H1 (cell line): Measurements from ENCODE around the gene KCNA10. TPM values are rescaled to one million over a fixed set of nuclear protein-coding genes. Genes with fewer than 3 reads are reported as not detected.

ENCODE experiments used
- CTCF ChIA-PET: fragments of 300-600 bp; sonication (Branson Sonifier 250); formaldehyde crosslinking; loops from one replicate; lab custom pipeline; 2021; ENCODE audit not compliant: partially characterized antibody; lab: Charles Lee
- POLR2A ChIA-PET: fragments of 300-600 bp; sonication (Branson Sonifier 250); formaldehyde crosslinking; loops from one replicate; lab custom pipeline; 2021; ENCODE audit warnings: inconsistent platforms; ENCODE audit not compliant: partially characterized antibody; lab: Charles Lee
- DNase-seq, 2 experiments: peaks; one replicate each; pipeline versions ENCODE4 v3.0.0 to v3.0.0-alpha.2; 2010 to 2022; ENCODE audit warnings: low spot score in 2 of 2, low read depth in 1 of 2, mixed read lengths in 1 of 2
- FAIRE-seq: peaks from 2 replicates; lab custom pipeline; 2011; peaks lifted over from hg19 to GRCh38; lab: Jason Lieb, UNC
- H2AFZ ChIP-seq: 2 replicates; pipeline ENCODE4 v1.8.1; 2012; ENCODE audit warnings: low read length, inconsistent platforms
- H2AK5ac ChIP-seq: 2 replicates; pipeline ENCODE4 v1.6.1; 2013; ENCODE audit warnings: low read depth, low read length
- H2BK120ac ChIP-seq: replicated peaks from 2 replicates; pipeline ENCODE3; 2013; ENCODE audit warnings: low read depth, low read length, inconsistent platforms
- H2BK12ac ChIP-seq: 2 replicates; pipeline ENCODE4 v1.6.1; 2013; ENCODE audit warnings: low read depth, low read length
- H2BK15ac ChIP-seq: 2 replicates; pipeline ENCODE4 v1.6.1; 2013; ENCODE audit warnings: low read length
- H2BK20ac ChIP-seq: 2 replicates; pipeline ENCODE4 v1.6.1; 2013; ENCODE audit warnings: low read length
- H2BK5ac ChIP-seq: 2 replicates; pipeline ENCODE4 v1.6.1; 2013; ENCODE audit warnings: low read depth, low read length
- H3K14ac ChIP-seq: 2 replicates; pipeline ENCODE4 v1.6.1; 2013; ENCODE audit warnings: inconsistent platforms; ENCODE audit not compliant: insufficient read length
- H3K18ac ChIP-seq: 2 replicates; pipeline ENCODE4 v1.6.1; 2013; ENCODE audit warnings: low read length; ENCODE audit errors: extremely low read depth
- H3K23ac ChIP-seq: 2 replicates; pipeline ENCODE4 v1.6.1; 2013; ENCODE audit warnings: inconsistent platforms; ENCODE audit not compliant: insufficient read length
- H3K23me2 ChIP-seq: 2 replicates; pipeline ENCODE4 v1.6.1; 2013; ENCODE audit warnings: low read depth, low read length
- H3K27ac ChIP-seq: 2 replicates; pipeline ENCODE4 v1.6.1; 2011; ENCODE audit warnings: low read depth, low read length, inconsistent platforms
- H3K27me3 ChIP-seq, 4 experiments: replicated peaks in 1 of 4; 1 replicate in 1 of 4; 2 replicates in 3 of 4; pipeline versions ENCODE4 v1.6.1 to v1.8.1; 2011 to 2013; ENCODE audit warnings: low read length in 3 of 4, mild to moderate bottlenecking in 3 of 4, inconsistent platforms in 2 of 4, mixed read lengths in 2 of 4, moderate library complexity in 1 of 4; ENCODE audit not compliant: control insufficient read depth in 3 of 4, insufficient read depth in 3 of 4; ENCODE audit errors: extremely low read depth in 1 of 4
- H3K36me3 ChIP-seq, 4 experiments: 2 replicates each; pipeline versions ENCODE4 v1.6.1 to v1.8.1; 2011 to 2013; ENCODE audit warnings: mild to moderate bottlenecking in 4 of 4, low read length in 3 of 4, moderate library complexity in 2 of 4, control low read depth in 1 of 4, inconsistent platforms in 1 of 4; ENCODE audit not compliant: insufficient read depth in 4 of 4, control insufficient read depth in 2 of 4
- H3K4ac ChIP-seq: replicated peaks from 2 replicates; pipeline ENCODE3; 2013; ENCODE audit warnings: low read length, low read depth, mixed read lengths, inconsistent platforms; ENCODE audit not compliant: insufficient read length
- H3K4me1 ChIP-seq, 4 experiments: replicated peaks in 1 of 4; 1 replicate in 1 of 4; 2 replicates in 3 of 4; pipeline versions ENCODE4 v1.6.1 to v1.8.1; 2011 to 2013; ENCODE audit warnings: low read length in 3 of 4, inconsistent platforms in 2 of 4, mixed read lengths in 1 of 4; ENCODE audit not compliant: insufficient read depth in 4 of 4, control insufficient read depth in 3 of 4
- H3K4me2 ChIP-seq, 2 experiments: 2 replicates each; pipeline versions ENCODE4 v1.6.1 to v1.8.1; 2011 to 2013; ENCODE audit warnings: low read depth in 2 of 2, low read length in 2 of 2, control low read depth in 1 of 2, inconsistent platforms in 1 of 2, mild to moderate bottlenecking in 1 of 2; ENCODE audit not compliant: insufficient read depth in 1 of 2
- H3K4me3 ChIP-seq, 4 experiments: fragments of 200-600, 300-600 bp in 1 of 4; sonication (generic), shearing (Covaris generic), sonication (Bioruptor Twin) in 1 of 4; 2 replicates each; pipeline versions ENCODE4 v1.5.1 to v1.8.1; 2011 to 2016; ENCODE audit warnings: low read length in 4 of 4, low read depth in 3 of 4, control low read depth in 2 of 4, inconsistent platforms in 2 of 4, mild to moderate bottlenecking in 2 of 4, mixed read lengths in 1 of 4, moderate library complexity in 1 of 4; ENCODE audit not compliant: insufficient read depth in 2 of 4; ENCODE audit errors: extremely low read depth in 1 of 4
- H3K56ac ChIP-seq: replicated peaks from 2 replicates; pipeline ENCODE3; 2013; ENCODE audit warnings: low read depth, mild to moderate bottlenecking, mixed read lengths, low read length, inconsistent platforms; ENCODE audit not compliant: insufficient read length
- H3K79me1 ChIP-seq: 2 replicates; pipeline ENCODE4 v1.6.1; 2013; ENCODE audit warnings: low read depth, low read length, control low read depth
- H3K79me2 ChIP-seq, 2 experiments: 2 replicates each; pipeline versions ENCODE4 v1.6.1 to v1.8.1; 2012 to 2013; ENCODE audit warnings: low read length in 2 of 2, mild to moderate bottlenecking in 2 of 2, inconsistent platforms in 1 of 2; ENCODE audit not compliant: insufficient read depth in 2 of 2, control insufficient read depth in 1 of 2
- H3K9ac ChIP-seq, 4 experiments: replicated peaks in 1 of 4; 1 replicate in 1 of 4; 2 replicates in 3 of 4; pipeline versions ENCODE4 v1.6.1 to v1.8.1; 2011 to 2013; ENCODE audit warnings: low read depth in 3 of 4, low read length in 3 of 4, control low read depth in 2 of 4, mild to moderate bottlenecking in 2 of 4, moderate library complexity in 2 of 4, inconsistent platforms in 1 of 4; ENCODE audit errors: extremely low read depth in 1 of 4
- H3K9me3 ChIP-seq, 2 experiments: 2 replicates each; pipeline versions ENCODE4 v1.6.1 to v1.8.1; 2012 to 2013; ENCODE audit warnings: mild to moderate bottlenecking in 2 of 2, moderate library complexity in 2 of 2, control low read depth in 1 of 2, inconsistent platforms in 1 of 2, low read depth in 1 of 2, low read length in 1 of 2, mixed read lengths in 1 of 2; ENCODE audit not compliant: insufficient read depth in 2 of 2
- H4K20me1 ChIP-seq, 2 experiments: replicated peaks in 1 of 2; 2 replicates each; pipeline versions ENCODE3 to v1.8.1; 2011 to 2013; ENCODE audit warnings: inconsistent platforms in 2 of 2, low read length in 2 of 2, mild to moderate bottlenecking in 1 of 2; ENCODE audit not compliant: insufficient read depth in 2 of 2, control insufficient read depth in 1 of 2
- H4K5ac ChIP-seq: 2 replicates; pipeline ENCODE4 v1.6.1; 2013; ENCODE audit warnings: low read length, low read depth, mixed read lengths, inconsistent platforms; ENCODE audit not compliant: insufficient read length
- H4K8ac ChIP-seq: 2 replicates; pipeline ENCODE4 v1.8.0; 2013; ENCODE audit warnings: mild to moderate bottlenecking, moderate library complexity, low read length, inconsistent platforms; ENCODE audit not compliant: insufficient read depth; ENCODE audit errors: extremely low read depth
- H4K91ac ChIP-seq: replicated peaks from 2 replicates; pipeline ENCODE3; 2013; ENCODE audit warnings: low read length, mixed read lengths, inconsistent platforms; ENCODE audit not compliant: insufficient read length
- ASH2L ChIP-seq: fragments of 200-600, 300-600 bp; sonication (generic); IDR thresholded peaks from one replicate; pipeline ENCODE4 v1.7.1; 2017; ENCODE audit warnings: low read length
- BACH1 ChIP-seq: IDR thresholded peaks from 2 replicates; pipeline ENCODE4 v1.6.1; 2012; ENCODE audit warnings: low read length, improper control_type of control experiment
- E2F6 ChIP-seq: IDR thresholded peaks from 2 replicates; pipeline ENCODE4 v1.6.1; 2012; ENCODE audit warnings: inconsistent platforms
- EGR1 ChIP-seq: IDR thresholded peaks from 2 replicates; pipeline ENCODE4 v1.6.1; 2011; ENCODE audit warnings: low read depth, low read length, borderline replicate concordance
- EZH2 ChIP-seq: fragments of 200-600 bp; sonication (generic); IDR thresholded peaks from 2 replicates; pipeline ENCODE4 v1.7.1; 2012; ENCODE audit warnings: low read depth, mild to moderate bottlenecking, moderate library complexity, low read length, inconsistent platforms; ENCODE audit not compliant: severe bottlenecking
- GTF2F1 ChIP-seq: IDR thresholded peaks from 2 replicates; pipeline ENCODE4 v1.6.1; 2012; ENCODE audit warnings: low read depth, low read length, improper control_type of control experiment, borderline replicate concordance
- POLR2A ChIP-seq, 2 experiments: IDR thresholded peaks; 1 replicate in 1 of 2; 2 replicates in 1 of 2; pipeline ENCODE4 v1.6.1; 2011; ENCODE audit warnings: low read depth in 2 of 2, low read length in 2 of 2, mild to moderate bottlenecking in 2 of 2; ENCODE audit errors: control extremely low read depth in 1 of 2
- POU5F1 ChIP-seq: IDR thresholded peaks from 2 replicates; pipeline ENCODE4 v1.6.1; 2011; ENCODE audit warnings: low read depth, mild to moderate bottlenecking, low read length, moderate library complexity
- RXRA ChIP-seq: IDR thresholded peaks from 2 replicates; pipeline ENCODE4 v1.6.1; 2011; ENCODE audit warnings: low read depth, mild to moderate bottlenecking, low read length, moderate library complexity; ENCODE audit not compliant: insufficient read depth
- SP1 ChIP-seq: IDR thresholded peaks from 2 replicates; pipeline ENCODE4 v1.6.1; 2011; ENCODE audit warnings: low read depth, low read length
- SP4 ChIP-seq: IDR thresholded peaks from 2 replicates; pipeline ENCODE4 v1.6.1; 2012; ENCODE audit warnings: low read length, inconsistent platforms
- YY1 ChIP-seq: IDR thresholded peaks from 2 replicates; pipeline ENCODE4 v1.6.1; 2011; ENCODE audit warnings: low read depth, mild to moderate bottlenecking, low read length
- WGBS, 2 experiments: shearing (Covaris generic) in 1 of 2; methylation state at CpG; one replicate each; pipeline versions ENCODE4 v1.1.6 to v1.1.7; 2013 to 2015; ENCODE audit warnings: low lambda C conversion rate in 2 of 2, mixed read lengths in 2 of 2, inconsistent platforms in 1 of 2, low coverage in 1 of 2, missing lambda C conversion rate in 1 of 2; ENCODE audit not compliant: insufficient replicate concordance in 2 of 2, insufficient coverage in 1 of 2, insufficient read length in 1 of 2; ENCODE audit errors: extremely low coverage in 1 of 2, missing lambda C conversion rate in 1 of 2; 5-methylcytosine and 5-hydroxymethylcytosine counted together
- polyA plus RNA-seq, 7 experiments: library from polyadenylated mRNA; depleted of rRNA in 3 of 7; stranded (reverse) in 5 of 7; unstranded in 2 of 7; fragments of >200 nt in 5 of 7; fragments of 200-250 nt in 2 of 7; gene quantifications; 1 replicate in 5 of 7; 2 replicates in 1 of 7; 4 replicates in 1 of 7; pipeline versions ENCODE4 v1.2.1 to v1.2.3, GENCODE V29; 2011 to 2013; ENCODE audit warnings: missing spikeins in 2 of 7, mixed read lengths in 2 of 7
- total RNA-seq: library from RNA; stranded (reverse); fragmentation: NEBNext Ultra II Directional; extraction: Animal tissue kit (Norgen Biotek cat#: 25700); gene quantifications from 2 replicates; pipeline ENCODE4 v1.2.1, GENCODE V29; 2021

The KCNA10 gene
- total and polyA plus RNA-seq, 2 of the 8 experiments (the other 6 are each of a cell fraction or from before 2014, with no cell fraction given) = not detected

- no peaks in the 10 kb centered on the region; a peak in 1 of 7 replicates for H3K27me3 ChIP-seq
- no peak overlapping the region for H2AFZ ChIP-seq
- peaks cover 0 to 4% (median 0%) of the 10 kb centered on the region in 4 experiments; a peak in 1 of 7 replicates for H3K4me1 ChIP-seq
- no peak overlapping the region for H4K91ac ChIP-seq
- no peak overlapping the region for H4K8ac ChIP-seq
- TF ChIP-seq POU5F1 (no peak), EGR1 (no peak), SP1 (no peak), GTF2F1 (no peak), E2F6 (no peak), RXRA (no peak), SP4 (no peak), ASH2L (no peak), EZH2 (no peak), BACH1 (no peak), YY1 (no peak), POLR2A (IDR thresholded peaks at IDR 0.05; ENCODE audit: control extremely low read depth in 1 of 2, low read depth in 2 of 2, low read length in 2 of 2) (no peak)
- TF ChIP-seq, all 59 proteins: peak for 0
- Histone ChIP-seq H2BK15ac (no peak overlapping the region), H4K5ac (no peak overlapping the region), H3K27ac (no peak overlapping the region), H4K20me1 (no peaks in the 10 kb centered on the region), H3K56ac (no peak overlapping the region), H3K36me3 (no peaks in the 10 kb centered on the region), H3K23ac (no peak overlapping the region), H2BK12ac (no peak overlapping the region), H3K4me2 (no peak overlapping the region), H2BK5ac (no peak overlapping the region), H3K79me2 (no peaks in the 10 kb centered on the region), H2BK120ac (no peak overlapping the region), H3K18ac (no peak overlapping the region), H3K4me3 (no peak overlapping the region), H3K9ac (no peak overlapping the region), H2AK5ac (no peak overlapping the region), H3K79me1 (no peaks in the 10 kb centered on the region; the same call in 1 of the 2 replicates), H2BK20ac (no peak overlapping the region), H3K14ac (no peak overlapping the region), H3K23me2 (no peaks in the 10 kb centered on the region; the same call in 1 of the 2 replicates), H3K4ac (no peak overlapping the region), H3K9me3 (no peaks in the 10 kb centered on the region)
- POLR2A ChIA-PET = no interaction called here
- CTCF ChIA-PET = interaction anchor here (0.9 to 4.0 kb wide), 12 partner anchors 9 to 272 kb away, joined by 3 to 41 read pairs (median 5); no protein-coding TSS in a partner anchor
- 87% methylated on average over 6 of the region's 6 CpGs; no CpG with 5 or more reads in 1 of the 2 experiments for WGBS, 2 experiments
- DNase-seq = no peak
- FAIRE-seq = no peak
These were observed 44.5 kb downstream of the KCNA10 start for GRCh38 chr1:110474444-110474843.
